Left lung (tissue), 10 donors: ENCODE data around the gene ARRDC3. TPM values are rescaled to one million over a fixed set of nuclear protein-coding genes. Genes with fewer than 3 reads are reported as not detected.
"Not testable (repeated sequence)": the region's sequence is repeated elsewhere in the genome, so short reads cannot be mapped to it uniquely, and the experiment has no call there.

ENCODE experiments used
- ATAC-seq: fragments of 200-7000 bp; cut with Tn5 transposase; one replicate; pipeline ENCODE4 v1.9.1; 2020; ENCODE audit warnings: moderate library complexity
- DNase-seq, 4 donors: peaks; one replicate each; pipeline ENCODE4 v3.0.0-alpha.2; 2013 to 2020
- H3K27ac ChIP-seq, 2 donors: fragments of 200-600 bp; sonication (generic) in 1 of 2; one replicate each; pipeline versions ENCODE4 v1.5.0 to v1.8.0; 2020 to 2021
- H3K27me3 ChIP-seq, 2 donors: fragments of 200-600 bp; sonication (generic) in 1 of 2; one replicate each; pipeline versions ENCODE4 v1.5.0 to v1.8.0; 2020 to 2021
- H3K36me3 ChIP-seq, 2 donors: fragments of 200-600 bp; sonication (generic) in 1 of 2; one replicate each; pipeline versions ENCODE4 v1.5.0 to v1.8.0; 2020 to 2021
- H3K4me1 ChIP-seq, 2 donors: fragments of 200-600 bp; one replicate each; pipeline ENCODE4 v1.8.0; 2021
- H3K4me3 ChIP-seq, 2 donors: fragments of 200-600 bp; sonication (generic) in 1 of 2; one replicate each; pipeline versions ENCODE4 v1.5.0 to v1.8.0; 2020 to 2021; ENCODE audit warnings: mild to moderate bottlenecking in 1 of 2
- H3K9me3 ChIP-seq, 2 donors: fragments of 200-600 bp; sonication (generic) in 1 of 2; one replicate each; pipeline versions ENCODE4 v1.5.0 to v1.8.0; 2020 to 2021
- intact Hi-C, 2 donors: fragments of 100-400 bp; cut with DNase I; formaldehyde crosslinking; loops; one replicate each; pipeline versions ENCODE4 v1.11.2 to v1.14.2; 2022
- polyA plus RNA-seq, 6 donors: library from polyadenylated mRNA; unstranded; fragments of 120-200 nt; gene quantifications; one replicate each; pipeline ENCODE4 v1.2.1, GENCODE V29; 2013; ENCODE audit not compliant: insufficient read length in 6 of 6
- total RNA-seq, 2 donors: library from RNA; stranded (reverse); fragmentation: NEBNext Ultra II Directional; extraction: Animal tissue kit (Norgen Biotek cat#: 25700); gene quantifications; one replicate each; pipeline ENCODE4 v1.2.1, GENCODE V29; 2021
- TF ChIP-seq, protein P1 (sequence below), 2 donors: fragments of 200-600 bp; sonication (generic) in 1 of 2; IDR thresholded peaks; one replicate each; pipeline versions ENCODE4 v1.5.0 to v1.8.0; 2021; ENCODE audit warnings: antibody characterized with exemption in 2 of 2
- donor health status: DM: no; HTN: yes; CAD: no.
- donor health status: DM: no; HTN: no; CAD: no.

The ARRDC3 gene
- total and polyA plus RNA-seq, 8 donors: 80.3 to 286 (median 128) TPM

- ATAC-seq: no peak
- Histone ChIP-seq H3K27ac (no peak overlapping the region), H3K27me3 (no peaks in the 10 kb centered on the region), H3K4me1 (no peaks in the 10 kb centered on the region), H3K9me3 (no peaks in the 10 kb centered on the region), H3K4me3 (no peak overlapping the region), H3K36me3 (no peaks in the 10 kb centered on the region)
- no peak for DNase-seq
- TF ChIP-seq, protein P1, sequence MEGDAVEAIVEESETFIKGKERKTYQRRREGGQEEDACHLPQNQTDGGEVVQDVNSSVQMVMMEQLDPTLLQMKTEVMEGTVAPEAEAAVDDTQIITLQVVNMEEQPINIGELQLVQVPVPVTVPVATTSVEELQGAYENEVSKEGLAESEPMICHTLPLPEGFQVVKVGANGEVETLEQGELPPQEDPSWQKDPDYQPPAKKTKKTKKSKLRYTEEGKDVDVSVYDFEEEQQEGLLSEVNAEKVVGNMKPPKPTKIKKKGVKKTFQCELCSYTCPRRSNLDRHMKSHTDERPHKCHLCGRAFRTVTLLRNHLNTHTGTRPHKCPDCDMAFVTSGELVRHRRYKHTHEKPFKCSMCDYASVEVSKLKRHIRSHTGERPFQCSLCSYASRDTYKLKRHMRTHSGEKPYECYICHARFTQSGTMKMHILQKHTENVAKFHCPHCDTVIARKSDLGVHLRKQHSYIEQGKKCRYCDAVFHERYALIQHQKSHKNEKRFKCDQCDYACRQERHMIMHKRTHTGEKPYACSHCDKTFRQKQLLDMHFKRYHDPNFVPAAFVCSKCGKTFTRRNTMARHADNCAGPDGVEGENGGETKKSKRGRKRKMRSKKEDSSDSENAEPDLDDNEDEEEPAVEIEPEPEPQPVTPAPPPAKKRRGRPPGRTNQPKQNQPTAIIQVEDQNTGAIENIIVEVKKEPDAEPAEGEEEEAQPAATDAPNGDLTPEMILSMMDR (IDR thresholded peaks at IDR 0.05): no peak
- intact Hi-C loops: no loop called here
Observed at GRCh38 chr5:91403438-91403837, 20.3 kb upstream of the ARRDC3 start.

DNA sequence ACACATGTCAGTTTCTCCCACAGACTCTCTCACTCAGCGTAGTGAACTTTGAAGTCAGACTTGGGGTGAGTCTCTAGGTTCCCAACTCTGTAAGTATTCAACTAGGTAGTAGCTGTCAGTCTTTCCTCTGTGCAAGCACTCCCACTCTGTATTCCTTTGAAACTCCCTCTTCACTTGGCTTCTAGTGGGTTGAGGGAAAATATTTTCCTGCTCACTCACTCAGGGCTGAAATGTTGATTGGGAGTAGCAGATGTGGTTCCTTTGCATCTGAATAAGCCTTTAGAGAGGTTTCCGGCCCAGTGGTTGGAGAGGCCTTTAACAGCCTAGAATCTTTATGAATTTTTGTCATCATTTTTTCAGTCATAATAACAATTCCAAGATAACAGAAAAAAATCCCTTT lies 18.1 kb upstream of the ARRDC3 start:
- Histone ChIP-seq H3K4me3 (no peak overlapping the region), H3K27ac (no peak overlapping the region), H3K27me3 (no peaks in the 10 kb centered on the region), H3K4me1 (no peaks in the 10 kb centered on the region), H3K36me3 (no peaks in the 10 kb centered on the region), H3K9me3 (no peaks in the 10 kb centered on the region)
- intact Hi-C loops: no loop called here
- DNase-seq: no peak
- TF ChIP-seq, protein P1 (IDR thresholded peaks at IDR 0.05): no peak
- ATAC-seq: peak; percentile 48

DNA sequence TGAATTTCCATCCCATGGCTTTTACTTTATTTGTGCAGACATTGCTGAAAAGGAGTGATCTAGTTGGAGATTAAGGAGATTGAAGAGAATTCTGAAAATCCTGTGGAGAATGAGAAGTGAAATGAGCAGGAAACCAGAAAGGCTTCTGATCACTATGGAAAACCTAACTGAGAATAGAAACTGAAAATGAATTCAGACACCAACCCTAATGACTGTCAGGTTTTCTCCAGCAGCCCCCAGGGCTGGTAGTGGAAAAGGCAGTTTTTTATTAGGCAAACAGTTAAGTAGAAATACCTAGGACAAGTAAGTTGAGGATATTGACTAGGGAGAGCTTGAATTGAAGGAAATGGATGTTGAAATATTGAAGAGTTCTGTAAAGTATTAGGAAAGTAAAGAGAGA lies 14.7 kb upstream of the ARRDC3 start:
- intact Hi-C loops: no loop called here
- Histone ChIP-seq H3K4me3 (no peak overlapping the region), H3K27ac (no peak overlapping the region), H3K36me3 (no peaks in the 10 kb centered on the region), H3K27me3 (no peaks in the 10 kb centered on the region), H3K4me1 (no peaks in the 10 kb centered on the region), H3K9me3 (no peaks in the 10 kb centered on the region)
- TF ChIP-seq, protein P1 (IDR thresholded peaks at IDR 0.05): no peak
- ATAC-seq: no peak
- no peak for DNase-seq

DNA sequence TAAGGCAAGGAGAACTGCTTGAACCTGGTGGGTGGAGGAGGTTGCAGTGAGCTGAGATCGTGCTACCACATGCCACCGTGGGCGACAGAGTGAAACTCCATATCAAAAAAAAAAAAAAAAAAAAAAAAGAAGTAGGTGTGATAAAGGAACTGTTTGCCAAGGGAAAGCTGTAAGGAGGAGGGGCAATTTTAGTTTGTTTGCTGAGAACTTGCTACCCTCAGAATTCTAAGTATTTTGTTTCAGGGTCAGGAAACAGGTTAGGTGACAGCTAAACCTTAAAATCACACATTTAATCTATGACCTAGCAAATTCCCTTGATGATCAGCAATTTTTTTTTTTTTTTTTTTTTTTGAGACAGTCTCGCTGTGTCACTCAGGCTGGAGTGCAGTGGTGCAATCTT lies 7.2 kb upstream of the ARRDC3 start:
- no peaks in the 10 kb centered on the region for H3K4me1 ChIP-seq
- ATAC-seq (no peak), DNase-seq (no peak)
- H3K36me3 ChIP-seq: no peaks in the 10 kb centered on the region
- intact Hi-C loops: no loop called here
- H3K4me3 ChIP-seq: no peak overlapping the region
- H3K9me3 ChIP-seq: no peaks in the 10 kb centered on the region
- no peak overlapping the region for H3K27ac ChIP-seq
- TF ChIP-seq, protein P1 (IDR thresholded peaks at IDR 0.05): no peak
- no peaks in the 10 kb centered on the region for H3K27me3 ChIP-seq

DNA sequence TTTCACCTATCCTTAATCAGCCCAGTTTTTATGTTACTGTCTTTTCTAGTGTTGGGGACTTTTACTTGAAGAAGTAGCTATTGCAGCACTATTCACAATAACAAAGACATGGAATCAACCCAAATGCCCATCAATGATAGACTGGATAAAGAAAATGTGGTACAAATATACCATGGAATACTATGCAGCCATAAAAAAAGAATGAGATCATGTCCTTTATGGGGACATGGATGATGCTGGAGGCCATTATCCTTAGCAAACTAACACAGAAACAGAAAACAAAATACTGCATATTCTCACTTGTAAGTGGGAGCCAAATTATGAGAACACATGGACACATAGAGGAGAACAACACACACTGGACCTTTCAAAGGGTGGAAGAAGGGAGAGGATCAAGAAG lies 6.4 kb upstream of the ARRDC3 start:
- not testable (repeated sequence) for H3K36me3 ChIP-seq, H3K27me3 ChIP-seq, H3K4me1 ChIP-seq, ATAC-seq, H3K9me3 ChIP-seq, H3K27ac ChIP-seq, DNase-seq, H3K4me3 ChIP-seq
- intact Hi-C loops: loop anchor here in 1 of 2 donors (10.0 kb wide), 1 partner anchor 165 kb away; no protein-coding TSS in a partner anchor

- TF ChIP-seq, protein P1 (IDR thresholded peaks at IDR 0.05): no peak
- Histone ChIP-seq H3K4me3 (no peak overlapping the region), H3K27me3 (no peaks in the 10 kb centered on the region), H3K9me3 (no peaks in the 10 kb centered on the region), H3K4me1 (peaks cover 5 to 13% of the 10 kb centered on the region in 2 donors), H3K27ac (no peak overlapping the region), H3K36me3 (no peaks in the 10 kb centered on the region)
- ATAC-seq (no peak), DNase-seq (no peak)
- intact Hi-C loops: loop anchor here in 1 of 2 donors (10.0 kb wide), 1 partner anchor 164 kb away; no protein-coding TSS in a partner anchor
Observed at GRCh38 chr5:91388362-91388761, 5.2 kb upstream of the ARRDC3 start.
